ENCODE measurements around the gene ZBP1. TPM values are rescaled to one million over a fixed set of nuclear protein-coding genes. Genes with fewer than 3 reads are reported as not detected.

The ZBP1 gene
- total RNA-seq, 4 donors from 2014 or later: 0.08 to 1.7 (median 0.23) TPM

- TF ChIP-seq CTCF (IDR thresholded peaks at IDR 0.05) (no peak), POLR2A (IDR thresholded peaks at IDR 0.05) (no peak)
- H3K36me3 ChIP-seq: no peaks in the 10 kb centered on the region
- no peak overlapping the region for H3K4me3 ChIP-seq
- H3K27ac ChIP-seq: no peak overlapping the region
- H3K9me3 ChIP-seq: no peaks in the 10 kb centered on the region
- 37 to 47% methylated on average over 9 to 15 of the region's 17 CpGs for WGBS, 2 donors
- intact Hi-C loops (cut with DNase I): no loop called here
- H3K4me1 ChIP-seq: peaks cover 5 to 27% (median 9%) of the 10 kb centered on the region in 3 donors
- peaks cover 0 to 6% (median 0%) of the 10 kb centered on the region in 4 donors for H3K27me3 ChIP-seq
- no peak for DNase-seq
Observed at GRCh38 chr20:57593134-57593886, 26.9 kb downstream of the ZBP1 start.

- Histone ChIP-seq H3K4me1 (peaks cover 5 to 27% (median 9%) of the 10 kb centered on the region in 3 donors), H3K9me3 (peaks cover 0 to 6% (median 3%) of the 10 kb centered on the region in 3 donors), H3K4me3 (no peak overlapping the region), H3K27me3 (peaks cover 0 to 5% (median 0%) of the 10 kb centered on the region in 4 donors), H3K27ac (no peak overlapping the region), H3K36me3 (no peaks in the 10 kb centered on the region)
- no peak for DNase-seq
- intact Hi-C loops (cut with DNase I): no loop called here
- WGBS, 2 donors: 84 to 86% methylated on average over 11 to 14 of the region's 22 CpGs
- TF ChIP-seq POLR2A (IDR thresholded peaks at IDR 0.05) (no peak), CTCF (IDR thresholded peaks at IDR 0.05) (no peak)
Observed at GRCh38 chr20:57592263-57593092, 27.7 kb downstream of the ZBP1 start.

GRCh38 chr20:57591289-57592229 lies 28.7 kb downstream of the ZBP1 start:
- 69 to 89% methylated on average over 9 to 13 of the region's 15 CpGs for WGBS, 2 donors
- intact Hi-C loops (cut with DNase I): no loop called here
- TF ChIP-seq CTCF (IDR thresholded peaks at IDR 0.05) (no peak), POLR2A (IDR thresholded peaks at IDR 0.05) (no peak)

GRCh38 chr20:57590485-57591288 lies 29.5 kb downstream of the ZBP1 start:
- no peak overlapping the region for H3K27ac ChIP-seq
- peaks cover 0 to 8% (median 7%) of the 10 kb centered on the region in 3 donors for H3K9me3 ChIP-seq
- peaks cover 5 to 23% (median 5%) of the 10 kb centered on the region in 3 donors for H3K4me1 ChIP-seq
- H3K27me3 ChIP-seq: peaks cover 0 to 8% (median 0%) of the 10 kb centered on the region in 4 donors
- no peak for TF ChIP-seq CTCF (IDR thresholded peaks at IDR 0.05)
- TF ChIP-seq POLR2A (IDR thresholded peaks at IDR 0.05): no peak
- DNase-seq: no peak
- intact Hi-C loops (cut with DNase I): no loop called here
- no peaks in the 10 kb centered on the region for H3K36me3 ChIP-seq
- H3K4me3 ChIP-seq: no peak overlapping the region
- WGBS, 2 donors: 89% methylated on average over 11 of the region's 18 CpGs; no CpG with 5 or more reads in 1 of the 2 donors

More at GRCh38 chr20:57591289-57592229, 28.7 kb downstream of the ZBP1 start:
- H3K4me1 ChIP-seq: peaks cover 5 to 19% (median 5%) of the 10 kb centered on the region in 3 donors
- H3K4me3 ChIP-seq: no peak overlapping the region
- no peak for DNase-seq
- no peak overlapping the region for H3K27ac ChIP-seq
- H3K27me3 ChIP-seq: no peaks in the 10 kb centered on the region
- peaks cover 0 to 8% (median 7%) of the 10 kb centered on the region in 3 donors for H3K9me3 ChIP-seq
- no peaks in the 10 kb centered on the region for H3K36me3 ChIP-seq
